Neural cell (in vitro differentiated cells): ENCODE measurements around the gene LGR4. TPM values are rescaled to one million over a fixed set of nuclear protein-coding genes. Genes with fewer than 3 reads are reported as not detected.

Source experiments
- H2AFZ ChIP-seq: fragments of 200-600, 300-800 bp; sonication (generic), shearing (Covaris generic); 2 replicates; pipeline ENCODE4 v1.6.0; 2014; ENCODE audit warnings: low read depth, mild to moderate bottlenecking, antibody characterized with exemption, low read length, moderate library complexity
- H3F3A ChIP-seq: fragments of 200-600 bp; shearing (Covaris generic); 2 replicates; pipeline ENCODE4 v1.6.1; 2016; ENCODE audit warnings: mild to moderate bottlenecking, moderate library complexity, mixed read lengths, antibody characterized with exemption, low read length; ENCODE audit not compliant: insufficient read depth, poor library complexity, severe bottlenecking
- H3K27ac ChIP-seq: fragments of 200-600, 300-800 bp; sonication (generic), shearing (Covaris generic); 2 replicates; pipeline ENCODE4 v1.5.1; 2014; ENCODE audit warnings: mild to moderate bottlenecking, low read length, moderate library complexity
- H3K27me3 ChIP-seq: fragments of 300-800, 200-600 bp; sonication (generic), shearing (Covaris generic); 2 replicates; pipeline ENCODE4 v1.6.0; 2014; ENCODE audit warnings: mild to moderate bottlenecking, low read depth, low read length, moderate library complexity; ENCODE audit not compliant: insufficient read depth
- H3K36me3 ChIP-seq: fragments of 300-800, 200-600 bp; sonication (generic), shearing (Covaris generic); 2 replicates; pipeline ENCODE4 v1.5.1; 2014; ENCODE audit warnings: mild to moderate bottlenecking, antibody characterized with exemption, low read length, moderate library complexity; ENCODE audit not compliant: insufficient read depth
- H3K4me2 ChIP-seq: fragments of 300-800, 200-600 bp; sonication (generic), shearing (Covaris generic); 2 replicates; pipeline ENCODE4 v1.6.0; 2014; ENCODE audit warnings: mild to moderate bottlenecking, low read length
- H3K4me3 ChIP-seq: fragments of 300-800, 200-600 bp; sonication (generic), shearing (Covaris generic); 2 replicates; pipeline ENCODE4 v1.5.1; 2014; ENCODE audit warnings: mild to moderate bottlenecking, low read length, moderate library complexity
- H3K79me2 ChIP-seq: fragments of 200-600 bp; shearing (Covaris generic); replicated peaks from 2 replicates; pipeline ENCODE4 v1.6.0; 2014; ENCODE audit warnings: mild to moderate bottlenecking, low read length, moderate library complexity; ENCODE audit not compliant: insufficient read depth
- H3K9ac ChIP-seq: fragments of 300-800, 200-600 bp; sonication (generic), shearing (Covaris generic); 2 replicates; pipeline ENCODE4 v1.6.1; 2016; ENCODE audit warnings: mild to moderate bottlenecking, low read length, mixed read lengths
- H3K9me2 ChIP-seq: fragments of 200-600 bp; shearing (Covaris generic); 2 replicates; pipeline ENCODE4 v1.6.1; 2016; ENCODE audit warnings: mild to moderate bottlenecking, low read length, mixed read lengths; ENCODE audit not compliant: insufficient read depth
- H3K9me3 ChIP-seq: fragments of 200-600, 300-800 bp; sonication (generic), shearing (Covaris generic); 2 replicates; pipeline ENCODE4 v1.6.1; 2016; ENCODE audit warnings: mild to moderate bottlenecking, mixed run types, low read length, moderate library complexity, mixed read lengths
- H4K20me1 ChIP-seq: fragments of 200-600 bp; shearing (Covaris generic); 2 replicates; pipeline ENCODE4 v1.6.1; 2016; ENCODE audit warnings: mild to moderate bottlenecking, mixed run types; ENCODE audit not compliant: insufficient read depth
- EP300 ChIP-seq: fragments of 450-650 bp; conservative IDR thresholded peaks from 2 replicates; pipeline ENCODE4 v1.6.1; 2014; ENCODE audit warnings: antibody characterized with exemption, mild to moderate bottlenecking, moderate library complexity; ENCODE audit not compliant: poor library complexity, severe bottlenecking
- EZH2 ChIP-seq: fragments of 200-600, 300-800 bp; shearing (Covaris generic), sonication (generic); IDR thresholded peaks from 2 replicates; pipeline ENCODE4 v1.6.1; 2014; ENCODE audit warnings: antibody characterized with exemption, low read length, borderline replicate concordance, mild to moderate bottlenecking; ENCODE audit not compliant: insufficient read depth, poor library complexity, severe bottlenecking
- MXI1 ChIP-seq: fragments of 450-650 bp; conservative IDR thresholded peaks from 2 replicates; pipeline ENCODE4 v1.6.1; 2014; ENCODE audit warnings: antibody characterized with exemption, mild to moderate bottlenecking; ENCODE audit not compliant: poor library complexity, severe bottlenecking
- POLR2AphosphoS5 ChIP-seq: IDR thresholded peaks from 2 replicates; pipeline ENCODE4 v1.6.1; 2012
- RAD21 ChIP-seq: fragments of 450-650 bp; conservative IDR thresholded peaks from 2 replicates; pipeline ENCODE4 v1.6.1; 2014; ENCODE audit warnings: antibody characterized with exemption, mild to moderate bottlenecking, moderate library complexity
- SMC3 ChIP-seq: fragments of 450-650 bp; conservative IDR thresholded peaks from 2 replicates; pipeline ENCODE4 v1.6.1; 2014; ENCODE audit warnings: antibody characterized with exemption, mild to moderate bottlenecking, moderate library complexity; ENCODE audit not compliant: poor library complexity
- TAF1 ChIP-seq: IDR thresholded peaks from 2 replicates; pipeline ENCODE4 v1.6.1; 2012; ENCODE audit warnings: low read depth
- polyA plus RNA-seq: library from polyadenylated mRNA; depleted of rRNA; stranded (reverse); fragments of >200 nt; gene quantifications from 2 replicates; pipeline ENCODE4 v1.2.3, GENCODE V29; 2014
- TF ChIP-seq, protein P1 (sequence below): IDR thresholded peaks from 2 replicates; pipeline ENCODE4 v1.6.1; 2012; ENCODE audit warnings: borderline replicate concordance
- TF ChIP-seq, protein P2 (sequence below): fragments of 450-650 bp; IDR thresholded peaks from 2 replicates; pipeline ENCODE4 v1.5.1; 2014; ENCODE audit warnings: antibody characterized with exemption, mild to moderate bottlenecking, moderate library complexity; ENCODE audit not compliant: poor library complexity, severe bottlenecking

LGR4 gene
- polyA plus RNA-seq, 1 donor from 2014 or later = 11.2 TPM

GRCh38 chr11:27433742-27434141, 38.8 kb downstream of the LGR4 start:
- TF ChIP-seq MXI1 (no peak), RAD21 (no peak), EP300 (no peak), POLR2AphosphoS5 (no peak), EZH2 (no peak), TAF1 (no peak), SMC3 (no peak)
- TF ChIP-seq, protein P1, sequence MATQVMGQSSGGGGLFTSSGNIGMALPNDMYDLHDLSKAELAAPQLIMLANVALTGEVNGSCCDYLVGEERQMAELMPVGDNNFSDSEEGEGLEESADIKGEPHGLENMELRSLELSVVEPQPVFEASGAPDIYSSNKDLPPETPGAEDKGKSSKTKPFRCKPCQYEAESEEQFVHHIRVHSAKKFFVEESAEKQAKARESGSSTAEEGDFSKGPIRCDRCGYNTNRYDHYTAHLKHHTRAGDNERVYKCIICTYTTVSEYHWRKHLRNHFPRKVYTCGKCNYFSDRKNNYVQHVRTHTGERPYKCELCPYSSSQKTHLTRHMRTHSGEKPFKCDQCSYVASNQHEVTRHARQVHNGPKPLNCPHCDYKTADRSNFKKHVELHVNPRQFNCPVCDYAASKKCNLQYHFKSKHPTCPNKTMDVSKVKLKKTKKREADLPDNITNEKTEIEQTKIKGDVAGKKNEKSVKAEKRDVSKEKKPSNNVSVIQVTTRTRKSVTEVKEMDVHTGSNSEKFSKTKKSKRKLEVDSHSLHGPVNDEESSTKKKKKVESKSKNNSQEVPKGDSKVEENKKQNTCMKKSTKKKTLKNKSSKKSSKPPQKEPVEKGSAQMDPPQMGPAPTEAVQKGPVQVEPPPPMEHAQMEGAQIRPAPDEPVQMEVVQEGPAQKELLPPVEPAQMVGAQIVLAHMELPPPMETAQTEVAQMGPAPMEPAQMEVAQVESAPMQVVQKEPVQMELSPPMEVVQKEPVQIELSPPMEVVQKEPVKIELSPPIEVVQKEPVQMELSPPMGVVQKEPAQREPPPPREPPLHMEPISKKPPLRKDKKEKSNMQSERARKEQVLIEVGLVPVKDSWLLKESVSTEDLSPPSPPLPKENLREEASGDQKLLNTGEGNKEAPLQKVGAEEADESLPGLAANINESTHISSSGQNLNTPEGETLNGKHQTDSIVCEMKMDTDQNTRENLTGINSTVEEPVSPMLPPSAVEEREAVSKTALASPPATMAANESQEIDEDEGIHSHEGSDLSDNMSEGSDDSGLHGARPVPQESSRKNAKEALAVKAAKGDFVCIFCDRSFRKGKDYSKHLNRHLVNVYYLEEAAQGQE = no peak
- TF ChIP-seq, protein P2, sequence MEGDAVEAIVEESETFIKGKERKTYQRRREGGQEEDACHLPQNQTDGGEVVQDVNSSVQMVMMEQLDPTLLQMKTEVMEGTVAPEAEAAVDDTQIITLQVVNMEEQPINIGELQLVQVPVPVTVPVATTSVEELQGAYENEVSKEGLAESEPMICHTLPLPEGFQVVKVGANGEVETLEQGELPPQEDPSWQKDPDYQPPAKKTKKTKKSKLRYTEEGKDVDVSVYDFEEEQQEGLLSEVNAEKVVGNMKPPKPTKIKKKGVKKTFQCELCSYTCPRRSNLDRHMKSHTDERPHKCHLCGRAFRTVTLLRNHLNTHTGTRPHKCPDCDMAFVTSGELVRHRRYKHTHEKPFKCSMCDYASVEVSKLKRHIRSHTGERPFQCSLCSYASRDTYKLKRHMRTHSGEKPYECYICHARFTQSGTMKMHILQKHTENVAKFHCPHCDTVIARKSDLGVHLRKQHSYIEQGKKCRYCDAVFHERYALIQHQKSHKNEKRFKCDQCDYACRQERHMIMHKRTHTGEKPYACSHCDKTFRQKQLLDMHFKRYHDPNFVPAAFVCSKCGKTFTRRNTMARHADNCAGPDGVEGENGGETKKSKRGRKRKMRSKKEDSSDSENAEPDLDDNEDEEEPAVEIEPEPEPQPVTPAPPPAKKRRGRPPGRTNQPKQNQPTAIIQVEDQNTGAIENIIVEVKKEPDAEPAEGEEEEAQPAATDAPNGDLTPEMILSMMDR = no peak
- Histone ChIP-seq H3F3A (no peaks in the 10 kb centered on the region), H3K9ac (no peak overlapping the region), H3K9me3 (no peaks in the 10 kb centered on the region), H3K27ac (no peak overlapping the region), H3K9me2 (no peaks in the 10 kb centered on the region), H3K27me3 (no peaks in the 10 kb centered on the region), H3K4me2 (no peak overlapping the region), H4K20me1 (no peaks in the 10 kb centered on the region), H3K79me2 (no peaks in the 10 kb centered on the region), H3K36me3 (no peaks in the 10 kb centered on the region), H2AFZ (no peak overlapping the region), H3K4me3 (no peak overlapping the region)

DNA sequence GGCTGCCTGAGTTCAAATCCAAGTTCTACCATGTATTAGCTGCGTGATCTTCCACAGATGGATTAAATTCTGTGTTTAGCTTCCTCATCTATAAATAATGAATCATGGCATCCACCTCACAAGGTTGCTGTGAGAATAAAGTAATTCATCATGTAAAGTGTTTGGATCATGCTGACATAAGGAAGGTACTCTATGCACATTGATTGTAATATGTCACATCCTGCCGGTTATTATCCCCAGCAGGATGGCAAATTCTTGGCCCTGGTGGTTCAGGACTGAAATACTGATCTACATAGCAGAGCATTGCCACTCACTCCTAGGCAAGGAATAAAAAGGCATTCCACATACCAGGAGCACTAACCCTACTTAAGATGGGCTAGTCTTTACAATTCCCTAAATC, 40.8 kb downstream of the LGR4 start:
- H3K27me3 ChIP-seq = no peaks in the 10 kb centered on the region
- no peak overlapping the region for H2AFZ ChIP-seq
- no peak overlapping the region for H3K4me2 ChIP-seq
- no peak overlapping the region for H3K27ac ChIP-seq
- no peaks in the 10 kb centered on the region for H3F3A ChIP-seq
- H3K4me3 ChIP-seq = no peak overlapping the region
- no peak overlapping the region for H3K9ac ChIP-seq
- H3K36me3 ChIP-seq = no peaks in the 10 kb centered on the region
- no peaks in the 10 kb centered on the region for H3K9me3 ChIP-seq
- H4K20me1 ChIP-seq = no peaks in the 10 kb centered on the region
- H3K9me2 ChIP-seq = no peaks in the 10 kb centered on the region
- no peak for TF ChIP-seq RAD21
- TF ChIP-seq, protein P2 = no peak
- TF ChIP-seq EZH2 = no peak
- TF ChIP-seq, protein P1 = no peak
- TF ChIP-seq SMC3 = no peak
- no peak for TF ChIP-seq EP300
- TF ChIP-seq MXI1 = no peak
- no peak for TF ChIP-seq TAF1
- TF ChIP-seq POLR2AphosphoS5 = no peak
- H3K79me2 ChIP-seq = no peaks in the 10 kb centered on the region
